NB4 (cell line): ENCODE measurements around the gene CRAT.

Experiments
- POLR2A ChIP-seq: IDR thresholded peaks from 2 replicates; pipeline ENCODE4 v1.6.1; 2011; ENCODE audit warnings: mild to moderate bottlenecking; ENCODE audit not compliant: insufficient read length; ENCODE audit errors: extremely low read depth
- TF ChIP-seq, protein P1 (sequence below): IDR thresholded peaks from one replicate; pipeline ENCODE4 v1.5.1; 2012; ENCODE audit warnings: low read depth, low read length

DNA sequence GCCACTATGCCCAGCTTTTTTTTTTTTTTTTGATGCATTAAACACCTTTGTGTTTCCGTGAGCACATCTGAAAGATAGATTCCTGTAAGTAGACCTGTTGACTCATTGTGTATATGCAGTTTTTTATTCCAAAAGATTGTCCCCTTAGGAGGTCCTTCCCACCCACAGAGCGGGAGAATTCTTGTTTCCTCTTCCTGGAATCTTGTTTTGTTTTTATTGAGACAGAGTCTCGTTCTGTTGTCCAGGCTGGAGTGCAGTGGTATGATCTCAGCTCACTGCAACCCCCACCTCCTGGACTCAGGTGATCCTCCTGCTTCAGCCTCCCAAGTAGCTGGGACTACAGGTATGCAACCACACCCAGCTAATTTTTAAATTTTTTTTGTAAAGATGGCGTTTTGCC, 8.2 kb upstream of the CRAT start:
- no peak for TF ChIP-seq POLR2A
- TF ChIP-seq, protein P1, sequence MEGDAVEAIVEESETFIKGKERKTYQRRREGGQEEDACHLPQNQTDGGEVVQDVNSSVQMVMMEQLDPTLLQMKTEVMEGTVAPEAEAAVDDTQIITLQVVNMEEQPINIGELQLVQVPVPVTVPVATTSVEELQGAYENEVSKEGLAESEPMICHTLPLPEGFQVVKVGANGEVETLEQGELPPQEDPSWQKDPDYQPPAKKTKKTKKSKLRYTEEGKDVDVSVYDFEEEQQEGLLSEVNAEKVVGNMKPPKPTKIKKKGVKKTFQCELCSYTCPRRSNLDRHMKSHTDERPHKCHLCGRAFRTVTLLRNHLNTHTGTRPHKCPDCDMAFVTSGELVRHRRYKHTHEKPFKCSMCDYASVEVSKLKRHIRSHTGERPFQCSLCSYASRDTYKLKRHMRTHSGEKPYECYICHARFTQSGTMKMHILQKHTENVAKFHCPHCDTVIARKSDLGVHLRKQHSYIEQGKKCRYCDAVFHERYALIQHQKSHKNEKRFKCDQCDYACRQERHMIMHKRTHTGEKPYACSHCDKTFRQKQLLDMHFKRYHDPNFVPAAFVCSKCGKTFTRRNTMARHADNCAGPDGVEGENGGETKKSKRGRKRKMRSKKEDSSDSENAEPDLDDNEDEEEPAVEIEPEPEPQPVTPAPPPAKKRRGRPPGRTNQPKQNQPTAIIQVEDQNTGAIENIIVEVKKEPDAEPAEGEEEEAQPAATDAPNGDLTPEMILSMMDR = no peak
